Nucleus accumbens (tissue), 56 donors: ENCODE data around the gene KAZALD1.

Source experiments
- DNase-seq, 56 donors: peaks; one replicate each; lab custom pipeline; 2025; lab: John Stamatoyannopoulos, UW

Gene KAZALD1

GRCh38 chr10:101089520-101090299 is 27.9 kb downstream of the KAZALD1 start:
- DNase-seq = no peak

GRCh38 chr10:101090597-101090996 is 28.8 kb downstream of the KAZALD1 start:
- DNase-seq = no peak

GRCh38 chr10:101091546-101092290 is 29.9 kb downstream of the KAZALD1 start:
- no peak for DNase-seq

- no peak for DNase-seq
Measured at GRCh38 chr10:101092881-101093354, 31.1 kb downstream of the KAZALD1 start.

GRCh38 chr10:101094121-101094879 is 32.5 kb downstream of the KAZALD1 start:
- DNase-seq = no peak

GRCh38 chr10:101095004-101095403 is 33.2 kb downstream of the KAZALD1 start:
- DNase-seq = no peak

- peak in 25 of 56 donors; percentile 1 to 64 (median 13) for DNase-seq
Measured at GRCh38 chr10:101095550-101096213, 33.9 kb downstream of the KAZALD1 start.

GRCh38 chr10:101096378-101096777 is 34.6 kb downstream of the KAZALD1 start:
- DNase-seq = no peak

- DNase-seq = no peak
Measured at GRCh38 chr10:101097881-101098280, 36.1 kb downstream of the KAZALD1 start.

GRCh38 chr10:101099901-101100300 is 38.1 kb downstream of the KAZALD1 start:
- DNase-seq = no peak

GRCh38 chr10:101101372-101101881 is 39.6 kb downstream of the KAZALD1 start:
- DNase-seq = no peak

GRCh38 chr10:101103430-101103829 is 41.6 kb downstream of the KAZALD1 start:
- no peak for DNase-seq

GRCh38 chr10:101106351-101106750 is 44.6 kb downstream of the KAZALD1 start:
- DNase-seq = no peak

GRCh38 chr10:101107771-101108170 is 46.0 kb downstream of the KAZALD1 start:
- DNase-seq = no peak

GRCh38 chr10:101110856-101111523 is 49.2 kb downstream of the KAZALD1 start:
- no peak for DNase-seq

GRCh38 chr10:101111547-101111946 is 49.8 kb downstream of the KAZALD1 start:
- DNase-seq = no peak

GRCh38 chr10:101112799-101113594 is 51.2 kb downstream of the KAZALD1 start:
- DNase-seq = no peak

GRCh38 chr10:101113890-101114403 is 52.2 kb downstream of the KAZALD1 start:
- DNase-seq = no peak

GRCh38 chr10:101114646-101115045 is 52.9 kb downstream of the KAZALD1 start:
- no peak for DNase-seq
